HG03066 (cell line): ENCODE results near the gene CNKSR1.

Source experiments
- ATAC-seq: cut with Tn5 transposase; IDR thresholded peaks from one replicate; pipeline ENCODE4 v1.9.1; 2021; ENCODE audit warnings: low read depth; ENCODE audit not compliant: unreplicated experiment

The CNKSR1 gene, protein sequence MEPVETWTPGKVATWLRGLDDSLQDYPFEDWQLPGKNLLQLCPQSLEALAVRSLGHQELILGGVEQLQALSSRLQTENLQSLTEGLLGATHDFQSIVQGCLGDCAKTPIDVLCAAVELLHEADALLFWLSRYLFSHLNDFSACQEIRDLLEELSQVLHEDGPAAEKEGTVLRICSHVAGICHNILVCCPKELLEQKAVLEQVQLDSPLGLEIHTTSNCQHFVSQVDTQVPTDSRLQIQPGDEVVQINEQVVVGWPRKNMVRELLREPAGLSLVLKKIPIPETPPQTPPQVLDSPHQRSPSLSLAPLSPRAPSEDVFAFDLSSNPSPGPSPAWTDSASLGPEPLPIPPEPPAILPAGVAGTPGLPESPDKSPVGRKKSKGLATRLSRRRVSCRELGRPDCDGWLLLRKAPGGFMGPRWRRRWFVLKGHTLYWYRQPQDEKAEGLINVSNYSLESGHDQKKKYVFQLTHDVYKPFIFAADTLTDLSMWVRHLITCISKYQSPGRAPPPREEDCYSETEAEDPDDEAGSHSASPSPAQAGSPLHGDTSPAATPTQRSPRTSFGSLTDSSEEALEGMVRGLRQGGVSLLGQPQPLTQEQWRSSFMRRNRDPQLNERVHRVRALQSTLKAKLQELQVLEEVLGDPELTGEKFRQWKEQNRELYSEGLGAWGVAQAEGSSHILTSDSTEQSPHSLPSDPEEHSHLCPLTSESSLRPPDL

GRCh38 chr1:26177182-26177684 lies at the start of gene CNKSR1:
TSS of gene CNKSR1 (plus strand) at chr1:26177491. CDS start at chr1:26177548, 57 bp downstream.
- ATAC-seq: no peak

- ATAC-seq: no peak
These were observed 47.5 kb upstream of the CNKSR1 start for GRCh38 chr1:26129778-26130177.

DNA sequence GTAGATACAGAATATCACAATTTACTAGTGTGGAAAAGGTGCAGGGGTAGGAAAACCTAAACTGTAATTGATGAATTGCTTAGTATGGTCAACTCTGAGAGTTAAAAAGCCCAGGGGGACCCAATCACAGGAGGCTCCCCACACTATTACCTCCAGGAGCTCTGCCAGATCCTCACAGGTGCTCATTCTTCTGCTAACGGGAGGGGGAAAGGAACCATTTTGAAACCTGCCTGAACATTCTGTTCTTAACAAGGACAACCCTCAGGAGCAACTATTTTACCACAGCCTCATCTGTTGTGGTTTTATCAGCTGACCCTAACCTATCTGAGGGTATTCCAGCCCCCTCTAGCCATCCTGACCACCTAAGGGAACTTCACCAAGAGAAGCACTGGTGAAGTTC lies 46.6 kb upstream of the CNKSR1 start:
- no peak for ATAC-seq

DNA sequence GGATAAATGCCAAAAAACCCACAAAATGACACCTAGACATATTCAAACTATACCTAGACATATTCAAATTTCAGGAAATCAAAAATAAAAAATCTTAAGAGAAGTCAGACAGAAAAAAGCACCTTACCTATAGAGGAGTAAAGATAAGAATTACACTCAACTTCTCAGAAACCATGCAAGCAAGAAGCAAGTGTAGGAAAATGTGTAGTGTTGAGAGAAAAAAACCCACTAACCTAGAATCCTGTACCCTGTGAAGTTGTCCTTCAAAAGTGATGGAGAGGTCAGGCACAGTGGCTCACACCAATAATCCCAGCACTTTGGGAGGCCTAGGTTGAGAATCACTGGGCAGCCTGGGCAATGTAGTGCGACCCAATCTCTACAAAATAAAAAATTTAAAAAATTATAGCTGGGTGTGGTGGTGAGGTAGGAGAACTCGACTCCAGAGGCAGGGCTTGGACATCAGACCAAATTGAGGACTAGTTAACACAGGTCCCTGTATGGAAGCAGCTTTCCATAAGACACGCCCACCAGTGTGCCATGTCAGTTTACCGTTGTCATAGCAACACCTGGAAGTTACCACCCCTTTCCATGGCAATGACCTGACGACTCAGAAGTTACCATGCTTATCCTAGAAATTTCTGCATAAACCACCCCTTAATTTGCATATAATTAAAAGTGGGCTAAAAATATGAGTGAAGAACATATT lies 45.0 kb upstream of the CNKSR1 start:
- no peak for ATAC-seq

- no peak for ATAC-seq
These were observed 44.5 kb upstream of the CNKSR1 start for GRCh38 chr1:26132834-26133167.

GRCh38 chr1:26134466-26134865 lies 42.8 kb upstream of the CNKSR1 start:
- no peak for ATAC-seq

- no peak for ATAC-seq
These were observed 38.2 kb upstream of the CNKSR1 start for GRCh38 chr1:26138974-26139558.

DNA sequence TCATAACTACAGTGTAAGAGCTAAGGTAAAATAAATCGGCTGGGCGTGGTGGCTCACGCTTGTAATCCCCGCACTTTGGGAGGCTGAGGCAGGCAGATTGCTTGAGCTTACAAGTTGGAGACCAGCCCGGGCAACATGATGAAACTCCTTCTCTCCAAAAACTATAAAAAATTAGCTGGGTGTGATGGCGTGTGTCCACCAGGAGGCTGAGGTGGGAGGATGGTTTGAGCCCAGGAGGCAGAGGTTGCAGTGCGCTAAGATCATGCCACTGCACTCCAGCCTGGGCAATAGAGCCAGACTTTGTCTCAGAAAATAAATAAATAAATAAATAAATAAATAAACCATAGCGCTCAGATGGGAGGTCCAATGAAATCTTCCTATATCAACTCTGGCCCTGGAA lies 35.1 kb upstream of the CNKSR1 start:
- ATAC-seq: no peak

DNA sequence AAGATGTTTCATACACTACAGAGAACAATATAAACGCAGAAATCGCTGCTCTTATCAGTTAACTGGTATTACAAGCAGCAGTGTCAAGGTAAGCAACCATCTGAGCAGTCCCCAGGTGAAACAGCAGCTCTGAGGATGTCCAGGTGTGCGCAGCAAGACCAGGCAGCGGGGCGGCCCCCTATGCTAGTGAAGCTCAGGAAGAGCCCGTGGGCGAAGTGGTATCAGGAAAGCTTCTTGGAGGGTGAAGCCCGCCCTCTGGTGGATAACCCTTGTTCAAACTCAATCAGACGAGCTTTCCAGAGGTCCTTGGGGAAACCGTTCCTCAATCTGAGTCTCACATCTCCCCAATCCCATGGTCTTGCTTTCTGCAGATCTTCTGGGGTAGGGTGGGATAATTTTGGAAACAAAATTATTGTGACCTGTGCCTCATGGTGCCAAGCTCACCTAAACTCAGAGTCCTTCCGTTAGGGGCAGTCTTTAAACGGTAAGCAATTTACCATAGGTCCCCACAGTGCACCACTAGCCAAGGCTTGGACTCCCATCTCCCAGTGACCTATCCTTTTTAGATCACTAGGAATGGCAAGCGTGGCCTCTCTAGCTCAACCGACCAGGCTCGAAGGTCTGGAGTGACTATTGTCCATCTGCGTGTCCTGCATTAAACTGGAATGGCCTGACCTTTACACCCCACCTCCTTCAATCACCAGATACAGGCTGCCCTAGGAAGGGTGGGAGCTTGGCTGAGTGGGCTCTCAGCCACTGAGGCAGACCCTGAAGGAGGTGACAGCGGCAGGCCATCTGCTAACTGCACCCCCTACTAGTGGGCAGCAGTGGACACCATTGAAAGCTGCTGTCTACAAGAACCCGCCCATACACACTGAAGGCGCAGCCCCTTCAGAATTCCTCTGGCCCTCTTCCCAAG lies 32.0 kb upstream of the CNKSR1 start:
- ATAC-seq: no peak

- no peak for ATAC-seq
These were observed 31.4 kb upstream of the CNKSR1 start for GRCh38 chr1:26145960-26146294.

DNA sequence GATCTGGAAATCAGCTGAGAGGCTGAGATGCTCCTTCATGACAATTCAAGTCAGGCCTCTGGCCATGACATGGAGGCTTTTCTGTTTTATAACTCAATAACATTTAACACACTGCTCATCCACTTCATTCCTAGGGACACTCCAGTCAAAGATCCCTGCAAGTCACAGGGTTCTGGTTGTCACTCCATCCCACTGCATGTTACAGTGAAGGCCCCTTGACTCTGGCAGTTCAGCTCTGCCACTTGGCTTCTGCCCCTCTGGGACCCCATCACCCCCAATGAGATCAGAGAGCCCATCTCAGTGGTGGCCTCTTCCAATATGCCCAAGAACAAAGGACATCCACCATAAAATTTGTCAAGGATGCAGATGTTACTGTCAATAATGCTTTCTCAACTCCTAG lies 28.4 kb upstream of the CNKSR1 start:
- no peak for ATAC-seq

GRCh38 chr1:26153966-26154532 lies 23.2 kb upstream of the CNKSR1 start:
- no peak for ATAC-seq

DNA sequence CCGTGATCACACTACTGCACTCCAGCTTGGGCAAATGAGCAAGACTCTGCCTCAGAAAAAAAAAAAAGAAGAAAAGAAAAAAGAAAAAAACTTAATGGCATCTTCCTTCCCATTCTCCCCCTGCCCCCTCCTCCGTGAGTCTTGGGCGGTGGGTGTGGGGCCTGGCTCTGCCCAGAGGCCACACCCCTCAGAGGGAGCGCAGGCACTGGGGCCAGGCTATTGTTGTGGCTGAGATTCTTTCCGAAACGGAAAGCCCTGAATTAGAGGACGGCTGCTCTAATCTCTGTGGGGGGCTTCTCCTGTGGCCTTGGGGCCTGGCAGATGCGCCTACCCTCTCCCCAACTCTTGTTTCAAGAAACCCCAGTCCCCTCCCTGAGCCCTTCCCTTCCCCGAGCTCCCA lies 22.5 kb upstream of the CNKSR1 start:
- no peak for ATAC-seq

GRCh38 chr1:26155370-26156284 lies 21.7 kb upstream of the CNKSR1 start:
- ATAC-seq: no peak

DNA sequence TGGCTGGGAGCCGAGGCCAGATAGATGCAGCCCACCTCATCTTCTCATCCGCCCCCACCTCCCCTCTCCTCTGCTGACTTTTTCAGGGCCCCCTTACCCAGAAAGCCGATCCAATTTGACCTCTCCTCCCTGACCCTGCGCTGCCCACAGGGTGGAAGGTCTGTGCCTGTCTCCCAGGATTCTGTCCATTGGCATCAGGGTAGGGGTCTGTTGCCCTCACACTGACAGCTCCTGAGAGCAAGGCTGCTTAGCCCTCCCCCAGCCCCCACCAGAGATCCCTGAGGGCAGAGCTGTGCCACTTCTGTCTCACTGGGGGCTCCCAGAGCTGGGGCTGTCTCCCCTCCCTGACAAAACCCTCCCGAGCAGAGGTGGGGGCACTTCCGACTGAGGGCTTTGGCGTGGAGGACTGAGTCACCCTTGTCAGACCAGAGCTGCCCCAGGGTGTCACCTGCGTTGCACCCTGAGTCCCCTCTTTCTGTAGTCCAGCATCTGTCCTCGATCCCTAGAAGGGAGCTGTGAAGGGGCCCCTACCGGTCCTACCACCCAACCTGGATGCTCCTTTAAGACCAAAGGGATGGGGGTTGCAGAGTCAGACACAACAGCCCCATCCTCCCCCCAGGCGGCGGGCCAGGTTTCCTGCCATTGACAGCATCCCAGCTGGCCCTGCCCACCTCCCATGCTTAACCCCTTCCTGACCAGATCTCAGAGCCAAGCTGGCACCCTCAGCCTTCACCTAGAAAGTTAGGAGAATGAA lies 20.8 kb upstream of the CNKSR1 start:
- ATAC-seq: no peak

DNA sequence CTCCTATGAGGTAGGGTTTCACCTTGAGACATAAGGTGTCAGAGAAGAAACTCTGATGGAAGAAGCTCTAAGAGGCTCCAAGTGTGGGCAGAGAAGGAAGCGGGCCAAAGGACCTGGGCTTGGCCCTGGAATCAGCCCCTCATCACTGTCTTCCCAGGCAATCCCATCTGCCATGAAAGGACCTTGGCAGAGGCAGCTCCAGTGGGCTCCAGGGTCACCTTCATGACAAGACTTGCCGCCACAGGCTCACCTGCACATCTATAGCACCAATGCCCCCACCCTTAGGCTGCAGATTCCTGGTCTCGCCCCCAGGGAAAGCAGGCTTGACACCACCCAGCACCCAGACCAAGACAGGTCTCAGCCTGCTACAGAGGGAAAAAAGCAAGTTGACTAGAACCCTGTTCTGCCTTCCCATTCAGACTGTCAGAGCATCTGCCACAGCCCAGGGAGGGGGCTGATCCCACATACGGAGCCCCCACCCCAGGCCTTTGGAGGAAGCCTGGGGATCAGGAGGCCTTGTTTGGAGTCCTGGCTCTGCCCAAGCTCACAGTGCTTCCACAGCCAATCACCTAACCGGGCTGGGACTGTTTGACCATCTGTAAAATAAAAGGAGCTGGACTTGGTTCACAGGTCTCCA lies 18.9 kb upstream of the CNKSR1 start:
- ATAC-seq: no peak

GRCh38 chr1:26158908-26159742 lies 18.2 kb upstream of the CNKSR1 start, which contains the start of gene FAM110D:
TSS of gene FAM110D (plus strand) at chr1:26159079. CDS start at chr1:26161292, 2,213 bp downstream.
- ATAC-seq: no peak
